Gastrocnemius medialis (tissue), 4 donors: Measurements from ENCODE around the gene SSPN. TPM values are rescaled to one million over a fixed set of nuclear protein-coding genes. Genes with fewer than 3 reads are reported as not detected.

ENCODE experiments used
- ATAC-seq, 2 donors: fragments of 150-250 bp; one replicate each; pipeline ENCODE4 v1.9.1; 2016
- DNase-seq, 2 donors: peaks; one replicate each; pipeline ENCODE4 v3.0.0-alpha.2; 2019
- H3K27ac ChIP-seq, 4 donors: fragments of 200-600 bp; sonication (generic); 1 replicate in 1 of 4; 2 replicates in 3 of 4; pipeline ENCODE4 v1.5.1; 2016 to 2018; ENCODE audit warnings: mild to moderate bottlenecking in 2 of 4, moderate library complexity in 1 of 4
- H3K27me3 ChIP-seq, 3 donors: fragments of 200-600 bp; sonication (generic) in 2 of 3; 1 replicate in 1 of 3; 2 replicates in 2 of 3; pipeline versions ENCODE4 v1.5.1 to v1.6.0; 2016 to 2019; ENCODE audit warnings: mild to moderate bottlenecking in 1 of 3, moderate library complexity in 1 of 3
- H3K36me3 ChIP-seq, 2 donors: fragments of 200-600 bp; sonication (generic) in 1 of 2; one replicate each; pipeline ENCODE4 v1.5.1; 2017 to 2018
- H3K4me1 ChIP-seq, 2 donors: fragments of 200-600 bp; sonication (generic) in 1 of 2; one replicate each; pipeline ENCODE4 v1.5.1; 2016 to 2017; ENCODE audit warnings: mild to moderate bottlenecking in 2 of 2
- H3K4me3 ChIP-seq, 4 donors: fragments of 200-600 bp; sonication (generic) in 3 of 4; 1 replicate in 1 of 4; 2 replicates in 3 of 4; pipeline ENCODE4 v1.5.1; 2016 to 2019; ENCODE audit warnings: mild to moderate bottlenecking in 2 of 4
- H3K9me3 ChIP-seq, 3 donors: fragments of 200-600 bp; sonication (generic) in 2 of 3; 1 replicate in 1 of 3; 2 replicates in 2 of 3; pipeline ENCODE4 v1.5.1; 2016 to 2019
- CTCF ChIP-seq, 5 experiments: fragments of 450-650 bp in 3 of 5; fragments of 200-600 bp in 2 of 5; sonication (generic) in 2 of 5; IDR thresholded peaks in 4 of 5; conservative IDR thresholded peaks in 1 of 5; 1 replicate in 4 of 5; 2 replicates in 1 of 5; pipeline ENCODE4 v1.5.1; 2016 to 2019; ENCODE audit warnings: antibody characterized with exemption in 5 of 5, mild to moderate bottlenecking in 3 of 5, moderate library complexity in 3 of 5
- POLR2A ChIP-seq, 2 donors: fragments of 450-650 bp; IDR thresholded peaks; one replicate each; pipeline ENCODE4 v1.6.1; 2017; ENCODE audit warnings: antibody characterized with exemption in 2 of 2, mild to moderate bottlenecking in 2 of 2, moderate library complexity in 2 of 2
- in situ Hi-C, 4 donors: fragments of 200-750 bp; cut with MboI; loops; one replicate each; pipeline versions ENCODE4 v1.15.0 to v1.8.0; 2017; ENCODE audit warnings: low sequenced_read_pairs in 4 of 4
- intact Hi-C: fragments of 100-400 bp; cut with DNase I; formaldehyde crosslinking; loops from one replicate; pipeline ENCODE4 v1.15.1; 2023; ENCODE audit warnings: low total_unique reads
- total RNA-seq, 4 donors: library from RNA; depleted of rRNA; stranded (reverse); fragments of >200 nt; gene quantifications; one replicate each; pipeline versions ENCODE4 v1.1.0 to v1.2.3, GENCODE V29; 2016

Gene SSPN
- total RNA-seq = 10 to 100 TPM; 23.0 to 65.7 (median 32.4) TPM

- H3K4me3 ChIP-seq = peak within 1 kb of the TSS; percentile 69 to 91 (median 76)
- intact Hi-C loops (loop anchor here (5.0 to 10.0 kb wide), 2 partner anchors 102 to 240 kb away; partner anchors contain the start of gene RASSF8), in situ Hi-C loops (no loop called here)
- peaks cover 31 to 35% of the 10 kb centered on the region in 2 donors for H3K4me1 ChIP-seq
- H3K27me3 ChIP-seq = no peaks in the 10 kb centered on the region
- peak within 1 kb of the TSS; percentile 84 to 94 (median 92) for H3K27ac ChIP-seq
- no peak for TF ChIP-seq CTCF (IDR thresholded peaks at IDR 0.05 in 4 of 5, conservative IDR thresholded peaks at IDR 0.05 in 1 of 5)
- TF ChIP-seq POLR2A (IDR thresholded peaks at IDR 0.05) = no peak
- H3K36me3 ChIP-seq = no peaks in the 10 kb centered on the region
- DNase-seq (peak; percentile 36 to 68), ATAC-seq (peak; percentile 21 to 45)
- H3K9me3 ChIP-seq = no peaks in the 10 kb centered on the region
Observed at GRCh38 chr12:26195250-26195640, at the start of gene SSPN. TSS of gene SSPN (plus strand) at chr12:26195573. CDS start at chr12:26195673, 100 bp downstream.

- ATAC-seq (no peak), DNase-seq (no peak)
- Histone ChIP-seq H3K4me1 (no peaks in the 10 kb centered on the region), H3K27ac (no peak overlapping the region), H3K36me3 (no peaks in the 10 kb centered on the region), H3K27me3 (no peaks in the 10 kb centered on the region), H3K4me3 (no peak overlapping the region), H3K9me3 (no peaks in the 10 kb centered on the region)
- TF ChIP-seq POLR2A (IDR thresholded peaks at IDR 0.05) (no peak), CTCF (IDR thresholded peaks at IDR 0.05 in 4 of 5, conservative IDR thresholded peaks at IDR 0.05 in 1 of 5) (no peak)
- intact Hi-C loops = no loop called here
- in situ Hi-C loops = no loop called here
Observed at GRCh38 chr12:26148291-26148690, 47.1 kb upstream of the SSPN start.

- ATAC-seq = no peak
- Histone ChIP-seq H3K9me3 (no peaks in the 10 kb centered on the region), H3K36me3 (no peaks in the 10 kb centered on the region), H3K27me3 (no peaks in the 10 kb centered on the region), H3K4me1 (peaks cover 8 to 9% of the 10 kb centered on the region in 2 donors), H3K27ac (no peak overlapping the region), H3K4me3 (no peak overlapping the region)
- intact Hi-C loops = no loop called here
- in situ Hi-C loops = no loop called here
- TF ChIP-seq POLR2A (IDR thresholded peaks at IDR 0.05) (no peak), CTCF (IDR thresholded peaks at IDR 0.05 in 4 of 5, conservative IDR thresholded peaks at IDR 0.05 in 1 of 5) (no peak)
- DNase-seq = no peak
Observed at GRCh38 chr12:26149968-26150500, 45.3 kb upstream of the SSPN start.

GRCh38 chr12:26150736-26151450, 44.5 kb upstream of the SSPN start:
- TF ChIP-seq CTCF (IDR thresholded peaks at IDR 0.05 in 4 of 5, conservative IDR thresholded peaks at IDR 0.05 in 1 of 5) = no peak
- intact Hi-C loops = no loop called here
- DNase-seq (no peak), ATAC-seq (no peak)
- H3K4me3 ChIP-seq = no peak overlapping the region
- in situ Hi-C loops = no loop called here
- no peaks in the 10 kb centered on the region for H3K27me3 ChIP-seq
- no peaks in the 10 kb centered on the region for H3K36me3 ChIP-seq
- H3K9me3 ChIP-seq = no peaks in the 10 kb centered on the region
- H3K27ac ChIP-seq = no peak overlapping the region
- peaks cover 8 to 9% of the 10 kb centered on the region in 2 donors for H3K4me1 ChIP-seq
